Measurements from ENCODE around the gene RBM19.

Gene RBM19

GRCh38 chr12:113934060-113934814, 31.9 kb downstream of the RBM19 start:
- Histone ChIP-seq H3K36me3 (replicated peaks; ENCODE audit: insufficient read depth, low read length) (no peaks in the 10 kb centered on the region), H4K20me1 (ENCODE audit: insufficient read depth, low read length) (no peaks in the 10 kb centered on the region), H3K9me3 (replicated peaks; ENCODE audit: insufficient read depth, low read length) (no peaks in the 10 kb centered on the region), H3K9ac (ENCODE audit: low read length) (no peak overlapping the region), H3K4me2 (ENCODE audit: low read depth, low read length) (no peak overlapping the region), H3K27ac (ENCODE audit: low read length) (no peak overlapping the region), H3K27me3 (replicated peaks; ENCODE audit: insufficient read depth, low read length) (no peaks in the 10 kb centered on the region), H3K9me2 (replicated peaks; ENCODE audit: insufficient read depth, low read length) (no peaks in the 10 kb centered on the region), H3K4me3 (ENCODE audit: low read length) (no peak overlapping the region), H3K4me1 (ENCODE audit: low read length) (no peaks in the 10 kb centered on the region), H3K79me2 (ENCODE audit: low read length) (no peaks in the 10 kb centered on the region), H2AFZ (ENCODE audit: low read length) (no peak overlapping the region), H3F3A (ENCODE audit: insufficient read depth, low read length) (no peaks in the 10 kb centered on the region)
- TF ChIP-seq CTCF (IDR thresholded peaks at IDR 0.05; ENCODE audit: low read length) (no peak), EZH2 (optimal IDR thresholded peaks at IDR 0.05; ENCODE audit: low read depth, low read length) (no peak), EZH2phosphoT487 (IDR thresholded peaks at IDR 0.05; ENCODE audit: low read length) (no peak)
- no peak for DNase-seq

- no peak for DNase-seq
- Histone ChIP-seq H3K9me3 (replicated peaks; ENCODE audit: insufficient read depth, low read length) (no peaks in the 10 kb centered on the region), H2AFZ (ENCODE audit: low read length) (no peak overlapping the region), H3K27me3 (replicated peaks; ENCODE audit: insufficient read depth, low read length) (no peaks in the 10 kb centered on the region), H3K4me2 (ENCODE audit: low read depth, low read length) (no peak overlapping the region), H3K27ac (ENCODE audit: low read length) (no peak overlapping the region), H3K4me3 (ENCODE audit: low read length) (no peak overlapping the region), H3K4me1 (ENCODE audit: low read length) (no peaks in the 10 kb centered on the region), H3K9ac (ENCODE audit: low read length) (no peak overlapping the region), H3K36me3 (replicated peaks; ENCODE audit: insufficient read depth, low read length) (no peaks in the 10 kb centered on the region), H3K79me2 (ENCODE audit: low read length) (no peaks in the 10 kb centered on the region), H3K9me2 (replicated peaks; ENCODE audit: insufficient read depth, low read length) (no peaks in the 10 kb centered on the region), H4K20me1 (ENCODE audit: insufficient read depth, low read length) (no peaks in the 10 kb centered on the region), H3F3A (ENCODE audit: insufficient read depth, low read length) (no peaks in the 10 kb centered on the region)
- TF ChIP-seq CTCF (IDR thresholded peaks at IDR 0.05; ENCODE audit: low read length) (no peak), EZH2phosphoT487 (IDR thresholded peaks at IDR 0.05; ENCODE audit: low read length) (no peak)
Observed at GRCh38 chr12:113933201-113933786, 32.8 kb downstream of the RBM19 start.

- DNase-seq = no peak
- H3K27me3 ChIP-seq (replicated peaks; ENCODE audit: insufficient read depth, low read length) = no peaks in the 10 kb centered on the region
- no peaks in the 10 kb centered on the region for H3K4me1 ChIP-seq (ENCODE audit: low read length)
- no peaks in the 10 kb centered on the region for H3K9me3 ChIP-seq (replicated peaks; ENCODE audit: insufficient read depth, low read length)
- no peak overlapping the region for H2AFZ ChIP-seq (ENCODE audit: low read length)
- H3F3A ChIP-seq (ENCODE audit: insufficient read depth, low read length) = no peaks in the 10 kb centered on the region
- TF ChIP-seq EZH2 (optimal IDR thresholded peaks at IDR 0.05; ENCODE audit: low read depth, low read length) = no peak
- TF ChIP-seq CTCF (IDR thresholded peaks at IDR 0.05; ENCODE audit: low read length) = no peak
- TF ChIP-seq EZH2phosphoT487 (IDR thresholded peaks at IDR 0.05; ENCODE audit: low read length) = no peak
- H3K9me2 ChIP-seq (replicated peaks; ENCODE audit: insufficient read depth, low read length) = no peaks in the 10 kb centered on the region
- H3K27ac ChIP-seq (ENCODE audit: low read length) = no peak overlapping the region
- no peak overlapping the region for H3K4me3 ChIP-seq (ENCODE audit: low read length)
- H3K79me2 ChIP-seq (ENCODE audit: low read length) = no peaks in the 10 kb centered on the region
- H3K9ac ChIP-seq (ENCODE audit: low read length) = no peak overlapping the region
- H3K4me2 ChIP-seq (ENCODE audit: low read depth, low read length) = no peak overlapping the region
- no peaks in the 10 kb centered on the region for H4K20me1 ChIP-seq (ENCODE audit: insufficient read depth, low read length)
- H3K36me3 ChIP-seq (replicated peaks; ENCODE audit: insufficient read depth, low read length) = no peaks in the 10 kb centered on the region
Observed at GRCh38 chr12:113932381-113933196, 33.5 kb downstream of the RBM19 start.
